Ammon's horn (tissue), 1 donor: ENCODE measurements around the gene SLC13A5.
"Not testable (repeated sequence)": the region's sequence is repeated elsewhere in the genome, so short reads cannot be mapped to it uniquely, and the experiment has no call there.

Experiments
- DNase-seq: peaks from one replicate; pipeline ENCODE4 v3.0.0-alpha.2; 2016; ENCODE audit warnings: low spot score

The SLC13A5 gene

GRCh38 chr17:6711081-6711674, 2.0 kb downstream of the SLC13A5 start:
- peak; percentile 49 for DNase-seq

- DNase-seq, result no peak
Observed at GRCh38 chr17:6710317-6710716, 2.9 kb downstream of the SLC13A5 start.

- DNase-seq, result no peak
Observed at GRCh38 chr17:6708357-6708961, 4.7 kb downstream of the SLC13A5 start.

- no peak for DNase-seq
Observed at GRCh38 chr17:6706996-6707395, 6.2 kb downstream of the SLC13A5 start.

- no peak for DNase-seq
Observed at GRCh38 chr17:6706499-6706898, 6.7 kb downstream of the SLC13A5 start.

- DNase-seq, result no peak
Observed at GRCh38 chr17:6704470-6705052, 8.6 kb downstream of the SLC13A5 start.

- no peak for DNase-seq
Observed at GRCh38 chr17:6703751-6704150, 9.4 kb downstream of the SLC13A5 start.

- no peak for DNase-seq
Observed at GRCh38 chr17:6702567-6703215, 10.5 kb downstream of the SLC13A5 start.

- DNase-seq, result no peak
Observed at GRCh38 chr17:6701719-6702118, 11.4 kb downstream of the SLC13A5 start.

- no peak for DNase-seq
Observed at GRCh38 chr17:6700948-6701307, 12.2 kb downstream of the SLC13A5 start.

GRCh38 chr17:6699997-6700947, 12.9 kb downstream of the SLC13A5 start:
- no peak for DNase-seq

GRCh38 chr17:6698004-6698403, 15.2 kb downstream of the SLC13A5 start:
- DNase-seq, result no peak

GRCh38 chr17:6696906-6697305, 16.3 kb downstream of the SLC13A5 start:
- no peak for DNase-seq

- DNase-seq, result no peak
Observed at GRCh38 chr17:6695565-6695964, 17.6 kb downstream of the SLC13A5 start.

- no peak for DNase-seq
Observed at GRCh38 chr17:6695051-6695450, 18.1 kb downstream of the SLC13A5 start.

GRCh38 chr17:6691958-6692357, 21.2 kb downstream of the SLC13A5 start:
- DNase-seq, result not testable (repeated sequence)

- DNase-seq, result no peak
Observed at GRCh38 chr17:6691546-6691945, 21.6 kb downstream of the SLC13A5 start.

GRCh38 chr17:6690641-6691040, 22.5 kb downstream of the SLC13A5 start:
- no peak for DNase-seq

GRCh38 chr17:6688944-6689343, 24.2 kb downstream of the SLC13A5 start:
- DNase-seq, result no peak

- DNase-seq, result no peak
Observed at GRCh38 chr17:6686026-6686425, 27.1 kb downstream of the SLC13A5 start.

- DNase-seq, result no peak
Observed at GRCh38 chr17:6684881-6685767, 28.0 kb downstream of the SLC13A5 start.
